GM10266 (cell line): ENCODE measurements around the gene EZH1.
A peak's percentile ranks its signal among the peaks of the same experiment; 100 is the strongest.

ENCODE experiments used
- DNase-seq: peaks from one replicate; pipeline ENCODE4 v3.0.0; 2012; ENCODE audit errors: extremely low spot score
- TF ChIP-seq, protein P1 (sequence below): IDR thresholded peaks from 2 replicates; pipeline ENCODE4 v1.5.1; 2012; ENCODE audit warnings: mild to moderate bottlenecking, low read depth; ENCODE audit not compliant: control insufficient read depth, insufficient read depth; ENCODE audit errors: missing control alignments

EZH1 gene

GRCh38 chr17:42694524-42694923, 50.3 kb downstream of the EZH1 start:
- DNase-seq: peak; percentile 5
- TF ChIP-seq, protein P1, sequence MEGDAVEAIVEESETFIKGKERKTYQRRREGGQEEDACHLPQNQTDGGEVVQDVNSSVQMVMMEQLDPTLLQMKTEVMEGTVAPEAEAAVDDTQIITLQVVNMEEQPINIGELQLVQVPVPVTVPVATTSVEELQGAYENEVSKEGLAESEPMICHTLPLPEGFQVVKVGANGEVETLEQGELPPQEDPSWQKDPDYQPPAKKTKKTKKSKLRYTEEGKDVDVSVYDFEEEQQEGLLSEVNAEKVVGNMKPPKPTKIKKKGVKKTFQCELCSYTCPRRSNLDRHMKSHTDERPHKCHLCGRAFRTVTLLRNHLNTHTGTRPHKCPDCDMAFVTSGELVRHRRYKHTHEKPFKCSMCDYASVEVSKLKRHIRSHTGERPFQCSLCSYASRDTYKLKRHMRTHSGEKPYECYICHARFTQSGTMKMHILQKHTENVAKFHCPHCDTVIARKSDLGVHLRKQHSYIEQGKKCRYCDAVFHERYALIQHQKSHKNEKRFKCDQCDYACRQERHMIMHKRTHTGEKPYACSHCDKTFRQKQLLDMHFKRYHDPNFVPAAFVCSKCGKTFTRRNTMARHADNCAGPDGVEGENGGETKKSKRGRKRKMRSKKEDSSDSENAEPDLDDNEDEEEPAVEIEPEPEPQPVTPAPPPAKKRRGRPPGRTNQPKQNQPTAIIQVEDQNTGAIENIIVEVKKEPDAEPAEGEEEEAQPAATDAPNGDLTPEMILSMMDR: no peak

GRCh38 chr17:42692489-42692888, 52.4 kb downstream of the EZH1 start:
- TF ChIP-seq, protein P1: no peak
- DNase-seq: no peak

DNA sequence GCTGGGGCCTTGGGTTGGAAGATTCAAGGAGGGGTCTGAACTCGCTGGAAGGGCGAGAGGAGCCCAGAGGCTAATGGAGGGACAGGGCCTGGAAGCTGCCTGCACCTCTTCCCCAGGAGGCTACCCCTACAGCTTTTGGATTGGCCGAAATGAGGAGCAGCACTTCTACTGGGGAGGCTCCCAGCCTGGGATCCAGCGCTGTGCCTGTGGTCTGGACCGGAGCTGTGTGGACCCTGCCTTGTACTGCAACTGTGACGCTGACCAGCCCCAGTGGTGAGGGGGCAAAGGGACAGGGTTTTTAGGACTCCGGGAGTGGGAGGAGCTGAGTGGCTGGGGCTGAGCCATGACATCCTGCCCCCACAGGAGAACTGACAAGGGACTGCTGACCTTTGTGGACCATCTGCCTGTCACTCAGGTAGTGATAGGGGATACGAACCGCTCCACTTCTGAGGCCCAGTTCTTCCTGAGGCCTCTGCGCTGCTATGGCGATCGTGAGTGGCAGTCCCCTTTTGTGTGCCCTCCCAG, 53.8 kb downstream of the EZH1 start:
- no peak for DNase-seq
- TF ChIP-seq, protein P1: no peak

DNA sequence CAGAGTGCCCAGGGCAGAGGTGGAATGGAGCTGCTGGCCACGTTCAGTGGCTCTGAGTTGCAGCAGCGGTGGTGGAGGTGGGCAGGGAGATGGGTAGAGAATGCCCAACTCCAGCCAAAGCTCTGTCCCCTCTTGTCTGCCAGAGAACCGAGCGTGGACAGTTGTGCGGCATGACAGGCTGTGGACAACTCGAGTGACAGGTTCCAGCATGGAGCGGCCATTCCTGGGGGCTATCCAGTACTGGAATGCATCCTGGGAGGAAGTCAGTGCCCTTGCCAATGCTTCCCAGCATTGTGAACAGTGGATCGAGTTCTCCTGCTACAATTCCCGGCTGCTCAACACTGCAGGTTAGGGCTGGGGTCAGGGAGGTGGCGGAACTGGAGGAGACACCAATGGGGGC, 54.2 kb downstream of the EZH1 start:
- DNase-seq: no peak
- TF ChIP-seq, protein P1: no peak

DNA sequence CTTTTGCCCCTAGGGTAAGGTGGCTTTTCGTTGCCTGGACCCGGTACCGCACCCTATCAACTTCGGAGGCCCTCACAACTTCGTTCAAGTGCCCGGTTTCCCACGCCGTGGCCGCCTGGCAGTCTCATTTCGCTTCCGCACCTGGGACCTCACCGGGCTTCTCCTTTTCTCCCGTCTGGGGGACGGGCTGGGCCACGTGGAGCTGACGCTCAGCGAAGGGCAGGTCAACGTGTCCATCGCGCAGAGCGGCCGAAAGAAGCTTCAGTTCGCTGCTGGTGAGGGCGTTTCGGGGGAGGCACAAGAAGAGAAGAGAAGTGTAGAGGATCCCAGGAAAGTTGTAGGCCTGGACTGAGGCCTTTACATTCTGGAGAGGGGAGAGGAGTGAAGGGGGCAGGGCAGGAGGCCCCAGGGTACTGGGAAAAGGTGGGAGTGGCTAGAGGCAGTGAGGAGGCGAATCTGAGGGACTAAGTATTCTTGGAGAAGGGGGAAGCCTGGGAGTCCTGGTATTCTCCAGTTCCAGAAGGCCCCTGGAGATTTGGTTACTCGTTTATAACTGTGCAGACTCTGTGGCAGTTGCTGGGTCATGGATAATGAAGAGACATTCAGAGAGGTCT, 57.0 kb downstream of the EZH1 start:
- DNase-seq: no peak
- TF ChIP-seq, protein P1: no peak

GRCh38 chr17:42686520-42687128, 58.2 kb downstream of the EZH1 start:
- no peak for DNase-seq
- TF ChIP-seq, protein P1: no peak

- TF ChIP-seq, protein P1: no peak
- DNase-seq: no peak
Observed at GRCh38 chr17:42685831-42686230, 59.0 kb downstream of the EZH1 start.
